IPS-18a (cell line): ENCODE results near the gene TTBK1.

Source experiments
- H3K27ac ChIP-seq: one replicate; pipeline ENCODE4 v1.5.1; 2013; ENCODE audit warnings: low read length
- H3K27me3 ChIP-seq: one replicate; pipeline ENCODE4 v1.6.1; 2013; ENCODE audit warnings: mild to moderate bottlenecking, low read length; ENCODE audit not compliant: control insufficient read depth, insufficient read depth
- H3K36me3 ChIP-seq: one replicate; pipeline ENCODE4 v1.6.1; 2013; ENCODE audit warnings: low read depth, low read length; ENCODE audit not compliant: control insufficient read depth
- H3K4me1 ChIP-seq: one replicate; pipeline ENCODE4 v1.6.1; 2013; ENCODE audit warnings: low read depth, low read length; ENCODE audit not compliant: control insufficient read depth
- H3K4me3 ChIP-seq: one replicate; pipeline ENCODE4 v1.5.1; 2013; ENCODE audit warnings: low read length
- H3K9ac ChIP-seq: one replicate; pipeline ENCODE4 v1.6.1; 2013; ENCODE audit warnings: mild to moderate bottlenecking, low read length, moderate library complexity
- H3K9me3 ChIP-seq: one replicate; pipeline ENCODE4 v1.6.1; 2013; ENCODE audit warnings: low read depth, low read length; ENCODE audit not compliant: control insufficient read depth

The TTBK1 gene

GRCh38 chr6:43242908-43243663, at the start of gene TTBK1:
Gene TTBK1, plus strand, starts transcription at chr6:43243481. Its CDS starts 3,180 bp downstream, at chr6:43246661.
- no peaks in the 10 kb centered on the region for H3K9me3 ChIP-seq
- peaks cover 6% of the 10 kb centered on the region for H3K4me1 ChIP-seq
- H3K27me3 ChIP-seq = peaks cover 63% of the 10 kb centered on the region
- H3K9ac ChIP-seq = no peak within 1 kb of the TSS
- H3K4me3 ChIP-seq = no peak within 1 kb of the TSS
- no peak within 1 kb of the TSS for H3K27ac ChIP-seq
- no peaks in the 10 kb centered on the region for H3K36me3 ChIP-seq

- Histone ChIP-seq H3K9ac (no peak overlapping the region), H3K4me1 (no peaks in the 10 kb centered on the region), H3K27ac (no peak overlapping the region), H3K9me3 (no peaks in the 10 kb centered on the region), H3K27me3 (no peaks in the 10 kb centered on the region), H3K36me3 (no peaks in the 10 kb centered on the region), H3K4me3 (no peak overlapping the region)
Observed at GRCh38 chr6:43193929-43194328, 49.4 kb upstream of the TTBK1 start.

DNA sequence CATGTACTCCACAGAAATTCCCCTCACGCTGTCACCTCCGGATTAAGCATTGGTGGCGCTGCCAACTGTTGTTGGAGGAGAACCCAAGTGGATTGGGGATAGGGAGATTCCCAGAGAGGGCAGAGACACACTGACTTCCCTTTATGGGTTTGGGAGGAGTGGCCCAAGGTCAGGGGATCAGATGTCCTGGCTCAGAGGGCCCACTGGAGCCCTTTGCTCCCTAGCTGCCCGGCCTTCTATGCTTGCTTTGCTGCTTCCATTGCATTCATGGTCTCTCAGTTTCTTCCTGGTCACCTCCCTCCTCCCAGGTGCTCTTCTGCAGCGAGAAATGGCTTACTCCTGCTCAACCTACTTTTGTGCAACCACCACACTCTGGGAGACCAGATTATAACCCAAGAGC, 46.9 kb upstream of the TTBK1 start:
- Histone ChIP-seq H3K36me3 (no peaks in the 10 kb centered on the region), H3K27ac (no peak overlapping the region), H3K9me3 (no peaks in the 10 kb centered on the region), H3K4me3 (no peak overlapping the region), H3K27me3 (no peaks in the 10 kb centered on the region), H3K9ac (no peak overlapping the region), H3K4me1 (no peaks in the 10 kb centered on the region)

DNA sequence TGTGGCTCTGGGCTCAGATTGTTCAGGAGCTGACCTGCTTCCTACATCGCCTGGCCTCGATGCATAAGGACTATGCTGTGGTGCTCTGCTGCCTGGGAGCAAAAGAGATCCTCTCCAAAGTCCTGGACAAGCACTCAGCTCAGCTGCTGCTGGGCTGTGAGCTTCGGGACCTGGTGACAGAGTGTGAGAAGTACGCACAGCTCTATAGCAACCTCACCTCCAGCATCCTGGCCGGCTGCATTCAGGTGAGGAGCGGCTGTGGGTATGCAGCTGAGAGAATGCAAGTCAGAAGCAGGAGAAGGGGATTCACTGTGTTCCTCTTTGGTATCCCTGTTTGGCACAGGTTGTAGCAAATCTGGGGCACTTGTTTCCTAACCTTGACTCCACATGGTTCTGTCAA, 43.4 kb upstream of the TTBK1 start:
- no peaks in the 10 kb centered on the region for H3K27me3 ChIP-seq
- no peak overlapping the region for H3K27ac ChIP-seq
- no peak overlapping the region for H3K4me3 ChIP-seq
- no peak overlapping the region for H3K9ac ChIP-seq
- no peaks in the 10 kb centered on the region for H3K9me3 ChIP-seq
- no peaks in the 10 kb centered on the region for H3K4me1 ChIP-seq
- H3K36me3 ChIP-seq = no peaks in the 10 kb centered on the region

- H3K9ac ChIP-seq = no peak overlapping the region
- H3K4me3 ChIP-seq = no peak overlapping the region
- H3K27ac ChIP-seq = no peak overlapping the region
- no peaks in the 10 kb centered on the region for H3K9me3 ChIP-seq
- no peaks in the 10 kb centered on the region for H3K4me1 ChIP-seq
- H3K36me3 ChIP-seq = no peaks in the 10 kb centered on the region
- H3K27me3 ChIP-seq = no peaks in the 10 kb centered on the region
Observed at GRCh38 chr6:43200541-43200940, 42.7 kb upstream of the TTBK1 start.

- Histone ChIP-seq H3K27ac (no peak overlapping the region), H3K4me3 (no peak overlapping the region)
Observed at GRCh38 chr6:43202451-43202850, 40.8 kb upstream of the TTBK1 start.

GRCh38 chr6:43203029-43203717, 40.1 kb upstream of the TTBK1 start:
- Histone ChIP-seq H3K9me3 (no peaks in the 10 kb centered on the region), H3K4me3 (no peak overlapping the region), H3K36me3 (no peaks in the 10 kb centered on the region), H3K9ac (no peak overlapping the region), H3K4me1 (no peaks in the 10 kb centered on the region), H3K27ac (no peak overlapping the region), H3K27me3 (no peaks in the 10 kb centered on the region)

More at GRCh38 chr6:43202451-43202850, 40.8 kb upstream of the TTBK1 start:
- Histone ChIP-seq H3K27me3 (no peaks in the 10 kb centered on the region), H3K36me3 (no peaks in the 10 kb centered on the region), H3K9ac (no peak overlapping the region), H3K4me1 (no peaks in the 10 kb centered on the region), H3K9me3 (no peaks in the 10 kb centered on the region)

- Histone ChIP-seq H3K27ac (no peak overlapping the region), H3K27me3 (no peaks in the 10 kb centered on the region), H3K4me3 (no peak overlapping the region), H3K9ac (no peak overlapping the region), H3K9me3 (no peaks in the 10 kb centered on the region), H3K36me3 (no peaks in the 10 kb centered on the region), H3K4me1 (no peaks in the 10 kb centered on the region)
Observed at GRCh38 chr6:43203718-43204095, 39.6 kb upstream of the TTBK1 start.

DNA sequence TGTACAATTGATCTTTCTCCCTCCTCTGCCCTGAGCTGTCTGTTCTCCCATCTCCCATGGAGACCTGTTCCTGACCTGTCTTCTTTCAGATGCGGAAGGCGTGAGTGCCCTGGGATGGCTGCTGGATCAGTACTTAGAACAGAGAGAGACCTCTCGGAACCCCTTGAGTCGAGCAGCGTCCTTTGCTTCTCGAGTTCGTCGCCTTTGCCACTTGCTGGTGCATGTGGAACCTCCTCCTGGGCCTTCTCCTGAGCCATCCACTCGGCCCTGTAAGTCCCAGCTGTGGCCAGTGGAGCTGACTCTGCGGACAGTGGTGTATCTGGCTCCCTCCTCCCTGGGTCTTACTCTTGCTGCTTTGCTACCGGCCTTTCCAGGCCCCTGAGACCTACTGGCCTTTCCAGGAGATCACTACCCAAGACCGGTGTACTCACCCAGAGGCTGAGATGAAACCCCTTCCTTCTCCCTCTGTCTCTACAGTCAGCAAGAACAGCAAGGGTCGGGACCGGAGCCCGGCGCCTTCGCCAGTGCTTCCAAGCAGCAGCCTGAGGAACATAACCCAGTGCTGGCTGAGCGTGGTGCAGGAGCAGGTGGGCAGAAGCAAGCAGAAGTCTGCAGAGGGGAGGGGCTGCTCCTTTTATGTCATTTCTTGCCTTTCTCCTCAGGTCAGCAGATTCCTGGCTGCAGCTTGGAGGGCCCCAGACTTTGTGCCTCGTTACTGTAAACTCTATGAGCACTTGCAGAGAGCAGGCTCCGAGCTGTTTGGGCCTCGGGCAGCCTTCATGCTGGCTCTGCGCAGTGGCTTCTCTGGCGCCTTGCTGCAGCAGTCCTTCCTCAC, 38.8 kb upstream of the TTBK1 start:
- H3K4me3 ChIP-seq = no peak overlapping the region
- H3K9ac ChIP-seq = no peak overlapping the region

GRCh38 chr6:43205849-43206248, 37.4 kb upstream of the TTBK1 start:
- no peaks in the 10 kb centered on the region for H3K36me3 ChIP-seq
- H3K9me3 ChIP-seq = no peaks in the 10 kb centered on the region
- H3K27ac ChIP-seq = no peak overlapping the region
- H3K4me3 ChIP-seq = no peak overlapping the region
- H3K9ac ChIP-seq = no peak overlapping the region
- H3K4me1 ChIP-seq = no peaks in the 10 kb centered on the region
- no peaks in the 10 kb centered on the region for H3K27me3 ChIP-seq

More for the DNA sequence above, 38.8 kb upstream of the TTBK1 start:
- no peaks in the 10 kb centered on the region for H3K9me3 ChIP-seq
- H3K27me3 ChIP-seq = no peaks in the 10 kb centered on the region
- no peaks in the 10 kb centered on the region for H3K36me3 ChIP-seq
- H3K4me1 ChIP-seq = no peaks in the 10 kb centered on the region
- no peak overlapping the region for H3K27ac ChIP-seq

DNA sequence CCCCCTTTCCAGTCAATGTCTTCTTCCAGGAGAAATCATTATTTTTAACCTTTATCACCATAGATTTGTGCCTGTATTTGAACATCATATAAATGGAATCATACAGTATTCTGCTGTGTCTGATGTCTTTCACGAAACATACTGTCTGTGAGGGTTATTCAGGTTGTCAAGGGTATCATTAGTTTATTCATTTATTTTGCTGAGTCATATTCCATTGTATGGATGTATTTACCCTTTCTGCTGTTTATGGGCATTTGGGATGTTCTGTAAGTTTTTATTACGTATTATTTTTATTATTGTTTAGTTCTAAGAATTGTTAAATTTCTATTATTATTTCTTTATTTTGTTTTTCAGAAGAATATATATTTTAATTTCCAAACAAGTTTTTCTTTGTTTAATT, 36.0 kb upstream of the TTBK1 start:
- no peaks in the 10 kb centered on the region for H3K9me3 ChIP-seq
- H3K36me3 ChIP-seq = no peaks in the 10 kb centered on the region
- H3K27ac ChIP-seq = no peak overlapping the region
- H3K4me3 ChIP-seq = no peak overlapping the region
- no peaks in the 10 kb centered on the region for H3K27me3 ChIP-seq
- no peak overlapping the region for H3K9ac ChIP-seq
- no peaks in the 10 kb centered on the region for H3K4me1 ChIP-seq
